ENCODE measurements around the gene ZCCHC24. TPM values are rescaled to one million over a fixed set of nuclear protein-coding genes. Genes with fewer than 3 reads are reported as not detected.

Gene ZCCHC24
- total RNA-seq, 4 donors from 2014 or later: 2.8 to 39.6 (median 9.3) TPM

- peaks cover 0 to 37% (median 11%) of the 10 kb centered on the region in 4 donors for H3K4me1 ChIP-seq
- DNase-seq: peak; percentile 58 to 76 (median 68)
Observed at GRCh38 chr10:79444199-79445119, 965 bp downstream of the ZCCHC24 start.

GRCh38 chr10:79443338-79444198 is 1.9 kb downstream of the ZCCHC24 start:
- TF ChIP-seq POLR2A (IDR thresholded peaks at IDR 0.05) (no peak), CTCF (IDR thresholded peaks at IDR 0.05) (no peak)
- Histone ChIP-seq H3K36me3 (no peaks in the 10 kb centered on the region), H3K4me1 (peaks cover 0 to 46% (median 11%) of the 10 kb centered on the region in 4 donors), H3K27me3 (no peaks in the 10 kb centered on the region), H3K27ac (peak overlapping the region; percentile 35 to 95 (median 86)), H3K4me3 (peak overlapping the region; percentile 61 to 85 (median 80)), H3K9me3 (no peaks in the 10 kb centered on the region)
- peak in 1 of 3 donors; percentile 43 for DNase-seq

More at GRCh38 chr10:79444199-79445119, 965 bp downstream of the ZCCHC24 start:
- Histone ChIP-seq H3K27me3 (no peaks in the 10 kb centered on the region), H3K9me3 (no peaks in the 10 kb centered on the region), H3K4me3 (peak overlapping the region; percentile 61 to 85 (median 80)), H3K36me3 (no peaks in the 10 kb centered on the region), H3K27ac (peak overlapping the region; percentile 79 to 95 (median 92))
- peak in 1 of 2 donors; percentile 12 for TF ChIP-seq POLR2A (IDR thresholded peaks at IDR 0.05)
- no peak for TF ChIP-seq CTCF (IDR thresholded peaks at IDR 0.05)

GRCh38 chr10:79442171-79443040 is 3.0 kb downstream of the ZCCHC24 start:
- Histone ChIP-seq H3K4me3 (peak overlapping the region in 1 of 4 donors; percentile 85), H3K9me3 (no peaks in the 10 kb centered on the region), H3K27ac (peak overlapping the region in 3 of 4 donors; percentile 35 to 95 (median 92)), H3K4me1 (peaks cover 0 to 56% (median 11%) of the 10 kb centered on the region in 4 donors), H3K36me3 (no peaks in the 10 kb centered on the region), H3K27me3 (no peaks in the 10 kb centered on the region)
- peak in 1 of 3 donors; percentile 43 for DNase-seq
- no peak for TF ChIP-seq CTCF (IDR thresholded peaks at IDR 0.05)
- no peak for TF ChIP-seq POLR2A (IDR thresholded peaks at IDR 0.05)

DNA sequence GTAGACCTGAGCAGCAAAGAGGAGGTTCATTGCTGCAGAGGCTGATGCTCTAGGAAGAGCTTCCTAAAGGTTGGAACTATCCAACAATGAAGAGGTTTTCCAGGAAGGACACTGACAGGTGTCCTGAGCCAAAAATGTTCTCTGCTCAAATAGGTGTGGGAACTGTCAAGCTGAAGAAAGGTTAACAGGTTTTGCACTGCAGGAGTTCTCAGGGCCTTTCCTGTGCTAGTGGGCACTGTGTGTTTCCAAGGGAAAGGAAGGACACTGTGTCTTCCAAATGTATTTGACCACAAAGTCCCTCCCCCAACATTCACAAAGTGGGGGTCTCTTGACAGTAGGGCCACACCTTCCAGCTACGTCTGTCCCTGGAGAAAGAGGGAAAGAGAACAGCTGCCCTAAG is 4.0 kb downstream of the ZCCHC24 start:
- H3K27ac ChIP-seq: peak overlapping the region in 1 of 4 donors; percentile 15
- H3K4me3 ChIP-seq: no peak overlapping the region
- H3K36me3 ChIP-seq: no peaks in the 10 kb centered on the region
- H3K4me1 ChIP-seq: peaks cover 0 to 60% (median 10%) of the 10 kb centered on the region in 4 donors
- H3K27me3 ChIP-seq: no peaks in the 10 kb centered on the region
- TF ChIP-seq POLR2A (IDR thresholded peaks at IDR 0.05) (no peak), CTCF (IDR thresholded peaks at IDR 0.05) (no peak)
- DNase-seq: no peak
- H3K9me3 ChIP-seq: no peaks in the 10 kb centered on the region

All from Peyer's patch (tissue), 4 donors.